GM06990 (cell line): Measurements from ENCODE around the gene ASCC3.
"Not testable (repeated sequence)": the region's sequence is repeated elsewhere in the genome, so short reads cannot be mapped to it uniquely, and the experiment has no call there.

Experiments
- DNase-seq: peaks from one replicate; pipeline ENCODE4 v3.0.0-alpha.2; 2011; ENCODE audit not compliant: insufficient read length; ENCODE audit errors: extremely low read depth
- H3K27me3 ChIP-seq: replicated peaks from 2 replicates; pipeline ENCODE4 v1.6.0; 2011; ENCODE audit warnings: low read length; ENCODE audit not compliant: control insufficient read depth, insufficient read depth
- H3K36me3 ChIP-seq: 2 replicates; pipeline ENCODE4 v1.5.1; 2011; ENCODE audit warnings: low read length; ENCODE audit not compliant: control insufficient read depth, insufficient read depth
- H3K4me3 ChIP-seq: replicated peaks from 2 replicates; pipeline ENCODE4 v1.5.1; 2011; ENCODE audit warnings: low read depth, mild to moderate bottlenecking, control low read depth, low read length
- TF ChIP-seq, protein P1 (sequence below): IDR thresholded peaks from 2 replicates; pipeline ENCODE4 v1.5.1; 2011; ENCODE audit warnings: low read length, control low read depth, mild to moderate bottlenecking, inconsistent platforms; ENCODE audit not compliant: insufficient read depth, poor library complexity, severe bottlenecking

The ASCC3 gene

DNA sequence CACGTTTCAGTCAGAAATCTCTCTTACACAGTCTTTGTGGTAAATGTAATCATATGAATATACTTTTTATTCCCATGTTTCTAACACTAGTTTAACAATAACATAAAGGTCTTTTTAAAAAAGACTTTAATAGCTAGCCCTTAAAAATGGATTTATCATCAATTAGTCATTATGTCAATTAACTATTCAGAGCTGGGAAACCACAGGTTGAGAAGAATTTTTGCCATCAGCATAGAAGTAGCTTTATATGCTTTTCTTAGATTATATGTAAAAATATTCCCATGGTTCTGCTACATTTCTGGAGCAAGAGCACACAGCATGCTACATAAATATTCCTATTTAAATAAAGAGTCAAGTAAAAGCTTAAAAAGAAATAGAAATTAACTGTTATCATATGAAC, 35.5 kb downstream of the ASCC3 start:
- Histone ChIP-seq H3K27me3 (no peaks in the 10 kb centered on the region), H3K36me3 (no peaks in the 10 kb centered on the region; the same call in none of the 2 replicates), H3K4me3 (no peak overlapping the region)
- TF ChIP-seq, protein P1, sequence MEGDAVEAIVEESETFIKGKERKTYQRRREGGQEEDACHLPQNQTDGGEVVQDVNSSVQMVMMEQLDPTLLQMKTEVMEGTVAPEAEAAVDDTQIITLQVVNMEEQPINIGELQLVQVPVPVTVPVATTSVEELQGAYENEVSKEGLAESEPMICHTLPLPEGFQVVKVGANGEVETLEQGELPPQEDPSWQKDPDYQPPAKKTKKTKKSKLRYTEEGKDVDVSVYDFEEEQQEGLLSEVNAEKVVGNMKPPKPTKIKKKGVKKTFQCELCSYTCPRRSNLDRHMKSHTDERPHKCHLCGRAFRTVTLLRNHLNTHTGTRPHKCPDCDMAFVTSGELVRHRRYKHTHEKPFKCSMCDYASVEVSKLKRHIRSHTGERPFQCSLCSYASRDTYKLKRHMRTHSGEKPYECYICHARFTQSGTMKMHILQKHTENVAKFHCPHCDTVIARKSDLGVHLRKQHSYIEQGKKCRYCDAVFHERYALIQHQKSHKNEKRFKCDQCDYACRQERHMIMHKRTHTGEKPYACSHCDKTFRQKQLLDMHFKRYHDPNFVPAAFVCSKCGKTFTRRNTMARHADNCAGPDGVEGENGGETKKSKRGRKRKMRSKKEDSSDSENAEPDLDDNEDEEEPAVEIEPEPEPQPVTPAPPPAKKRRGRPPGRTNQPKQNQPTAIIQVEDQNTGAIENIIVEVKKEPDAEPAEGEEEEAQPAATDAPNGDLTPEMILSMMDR, result no peak
- DNase-seq, result no peak

DNA sequence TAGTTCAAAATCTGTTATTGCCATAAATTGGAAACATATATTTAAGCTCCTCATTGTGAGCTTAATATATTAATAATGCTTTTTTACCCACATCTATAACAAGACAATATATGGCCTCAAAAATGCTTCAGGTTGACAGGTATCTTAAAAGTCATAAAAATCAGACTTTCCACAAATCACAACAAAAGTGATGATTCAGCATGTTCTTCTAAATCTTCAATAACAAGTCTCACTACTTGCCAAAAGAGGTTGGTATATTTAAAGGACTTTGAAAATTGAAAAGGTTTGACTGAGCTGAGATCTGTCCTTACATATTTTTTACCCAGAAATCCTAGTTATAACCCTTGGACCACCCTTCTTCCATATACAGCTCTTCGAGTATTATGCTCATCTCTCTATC, 41.7 kb downstream of the ASCC3 start:
- Histone ChIP-seq H3K4me3 (no peak overlapping the region), H3K27me3 (no peaks in the 10 kb centered on the region), H3K36me3 (no peaks in the 10 kb centered on the region; the same call in 1 of the 2 replicates)
- TF ChIP-seq, protein P1, result no peak
- DNase-seq, result no peak

DNA sequence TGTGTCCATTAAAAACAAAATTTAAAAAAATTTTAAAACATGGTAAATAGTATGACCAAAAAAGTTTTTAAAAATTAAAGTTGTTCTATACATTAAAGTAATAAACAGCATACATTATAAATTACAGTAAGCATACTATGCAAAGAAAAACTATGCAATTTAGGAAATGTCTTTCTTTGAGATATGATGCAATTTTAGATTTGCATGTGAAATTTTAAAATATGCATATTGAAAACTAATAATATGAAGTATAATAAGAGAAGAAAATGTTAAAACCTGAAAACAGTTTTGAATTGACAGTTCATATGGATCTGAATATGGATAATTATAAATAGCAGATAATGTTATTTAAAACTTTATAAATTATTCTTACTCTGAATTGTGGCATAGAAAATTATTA, 43.1 kb downstream of the ASCC3 start:
- TF ChIP-seq, protein P1, result no peak
- DNase-seq, result no peak
- no peak overlapping the region for H3K4me3 ChIP-seq
- no peaks in the 10 kb centered on the region for H3K27me3 ChIP-seq
- H3K36me3 ChIP-seq, result no peaks in the 10 kb centered on the region; the same call in 1 of the 2 replicates

DNA sequence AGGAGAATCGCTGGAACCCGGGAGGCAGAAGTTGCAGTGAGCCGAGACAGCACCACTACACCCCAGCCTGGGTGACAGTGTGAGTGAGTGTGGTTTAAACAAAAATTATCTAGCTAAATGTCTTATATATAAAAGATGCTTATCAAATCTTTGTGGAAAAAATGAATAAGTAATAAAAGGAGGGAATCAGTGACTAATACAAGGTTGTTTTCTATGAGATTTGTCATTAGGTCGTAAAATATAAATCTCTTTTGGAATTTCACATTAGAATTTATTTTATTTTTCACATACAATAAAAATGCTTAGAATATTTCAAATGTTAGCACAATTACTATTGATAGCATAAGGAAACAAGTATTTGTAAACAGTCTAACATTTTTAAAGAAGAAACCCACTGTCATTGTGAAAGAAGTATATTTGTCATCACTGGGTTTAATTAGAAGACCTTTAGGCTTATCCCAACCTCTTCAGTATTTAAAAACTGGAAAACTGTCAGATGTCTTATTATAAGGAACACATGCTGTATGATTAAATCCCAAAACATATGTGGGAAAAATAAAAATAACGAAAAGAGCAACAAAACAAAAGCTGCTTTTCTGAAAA, 47.1 kb downstream of the ASCC3 start:
- no peaks in the 10 kb centered on the region for H3K27me3 ChIP-seq
- TF ChIP-seq, protein P1, result no peak
- H3K4me3 ChIP-seq, result no peak overlapping the region
- no peaks in the 10 kb centered on the region; the same call in 1 of the 2 replicates for H3K36me3 ChIP-seq
- no peak for DNase-seq

DNA sequence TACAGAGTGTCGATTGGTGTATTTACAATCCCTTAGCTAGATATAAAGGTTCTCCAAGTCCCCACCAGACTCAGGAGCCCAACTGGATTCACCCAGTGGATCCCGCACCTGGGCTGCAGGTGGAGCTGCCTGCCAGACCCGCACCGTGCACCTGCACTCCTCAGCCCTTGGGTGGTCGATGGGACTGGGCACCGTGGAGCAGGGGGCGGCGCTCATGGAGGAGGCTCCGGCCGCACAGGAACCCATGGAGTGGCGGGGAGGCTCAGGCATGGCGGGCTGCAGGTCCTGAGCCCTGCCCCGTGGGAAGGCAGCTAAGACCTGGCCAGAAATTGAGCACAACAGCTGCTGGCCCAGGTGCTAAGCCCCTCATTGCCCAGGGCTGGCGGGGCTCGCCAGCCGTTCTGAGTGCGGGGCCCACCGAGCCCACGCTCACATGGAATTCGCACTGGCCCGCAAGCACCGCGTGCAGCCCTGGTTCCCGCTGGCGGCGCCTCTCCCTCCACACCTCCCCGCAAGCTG, 52.0 kb downstream of the ASCC3 start:
- H3K4me3 ChIP-seq, H3K27me3 ChIP-seq, DNase-seq, H3K36me3 ChIP-seq: not testable (repeated sequence)

DNA sequence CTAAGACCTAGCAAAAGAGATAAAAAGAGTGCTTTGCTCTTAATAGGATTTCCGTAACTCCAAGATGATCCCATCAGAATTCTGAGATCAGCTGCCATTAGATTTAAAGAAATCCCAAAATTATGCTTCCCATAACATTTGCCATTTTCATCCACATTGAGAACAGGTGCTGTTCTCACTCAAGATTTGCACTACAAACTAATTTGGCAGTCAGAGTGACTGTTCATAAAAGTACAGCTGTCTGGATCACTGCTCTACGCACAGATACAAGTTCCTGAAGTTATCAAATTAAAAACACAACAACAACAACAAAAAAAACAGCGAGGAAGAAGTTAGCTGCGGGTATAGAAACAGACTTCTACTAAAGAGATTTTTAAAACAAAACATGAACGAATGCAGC, 58.1 kb downstream of the ASCC3 start:
- no peak for DNase-seq
- TF ChIP-seq, protein P1, result no peak
- no peaks in the 10 kb centered on the region; the same call in 1 of the 2 replicates for H3K36me3 ChIP-seq
- no peak overlapping the region for H3K4me3 ChIP-seq
- no peaks in the 10 kb centered on the region for H3K27me3 ChIP-seq
